GM12891 (cell line): Measurements from ENCODE around the gene GPRIN3.

Source experiments
- POLR2A ChIP-seq: IDR thresholded peaks from 2 replicates; pipeline ENCODE4 v1.6.1; 2011; ENCODE audit warnings: low read depth, low read length, control low read depth
- POLR2AphosphoS5 ChIP-seq: IDR thresholded peaks from 2 replicates; pipeline ENCODE4 v1.6.1; 2011; ENCODE audit warnings: low read depth, low read length, control low read depth
- SPI1 ChIP-seq: IDR thresholded peaks from 2 replicates; pipeline ENCODE4 v1.6.1; 2011; ENCODE audit warnings: low read depth, low read length, control low read depth
- TAF1 ChIP-seq: IDR thresholded peaks from 2 replicates; pipeline ENCODE4 v1.6.1; 2011; ENCODE audit warnings: low read depth, low read length, control low read depth

GRCh38 chr4:89275587-89275986 lies 32.0 kb downstream of the GPRIN3 start:
- TF ChIP-seq POLR2A (no peak), POLR2AphosphoS5 (no peak), SPI1 (no peak), TAF1 (no peak)
